ENCODE data around the gene LHFPL2. TPM values are rescaled to one million over a fixed set of nuclear protein-coding genes. Genes with fewer than 3 reads are reported as not detected.
A peak's percentile ranks its signal among the peaks of the same experiment; 100 is the strongest.

Gene LHFPL2
- total and polyA plus RNA-seq, 7 donors = 1.1 to 6.4 (median 3.6) TPM

- Histone ChIP-seq H3K27ac (no peak overlapping the region), H3K4me1 (no peaks in the 10 kb centered on the region)
These were observed 160.7 kb downstream of the LHFPL2 start for GRCh38 chr5:78487846-78488245.

GRCh38 chr5:78486218-78486617 lies 162.4 kb downstream of the LHFPL2 start:
- Histone ChIP-seq H3K36me3 (ENCODE audit: insufficient read depth in 1 of 2, low read depth in 1 of 2) (peaks cover 0 to 22% of the 10 kb centered on the region in 2 donors), H3K9me3 (no peaks in the 10 kb centered on the region), H3K27ac (no peak overlapping the region), H3K27me3 (ENCODE audit: insufficient read depth in 3 of 3, low read length in 2 of 3) (peaks cover 0 to 2% (median 0%) of the 10 kb centered on the region in 3 donors), H3K4me3 (no peak overlapping the region), H3K4me1 (no peaks in the 10 kb centered on the region)
- DNase-seq (no peak), ATAC-seq (no peak)
- TF ChIP-seq CTCF (IDR thresholded peaks at IDR 0.05) = no peak
- 71 to 82% (median 72%) methylated on average over 2 of the region's 2 CpGs for WGBS, 3 donors
- intact Hi-C loops (cut with DNase I) = no loop called here

More at GRCh38 chr5:78487846-78488245, 160.7 kb downstream of the LHFPL2 start:
- ATAC-seq = no peak
- no peak for DNase-seq
- Histone ChIP-seq H3K36me3 (ENCODE audit: insufficient read depth in 1 of 2, low read depth in 1 of 2) (peaks cover 0 to 17% of the 10 kb centered on the region in 2 donors), H3K4me3 (no peak overlapping the region), H3K27me3 (ENCODE audit: insufficient read depth in 3 of 3, low read length in 2 of 3) (peaks cover 0 to 2% (median 0%) of the 10 kb centered on the region in 3 donors), H3K9me3 (no peaks in the 10 kb centered on the region)
- no peak for TF ChIP-seq CTCF (IDR thresholded peaks at IDR 0.05)
- intact Hi-C loops (cut with DNase I) = no loop called here
- WGBS, 3 donors = 68 to 87% (median 77%) methylated on average over 4 of the region's 4 CpGs

GRCh38 chr5:78483809-78484521 lies 164.6 kb downstream of the LHFPL2 start:
- no peaks in the 10 kb centered on the region for H3K9me3 ChIP-seq
- no peak overlapping the region for H3K4me3 ChIP-seq
- DNase-seq (peak in 1 of 2 donors; percentile 23), ATAC-seq (peak in 2 of 4 donors; percentile 53)
- WGBS, 3 donors = 86 to 91% (median 90%) methylated on average over 3 of the region's 3 CpGs
- H3K36me3 ChIP-seq (ENCODE audit: insufficient read depth in 1 of 2, low read depth in 1 of 2) = peaks cover 0 to 21% of the 10 kb centered on the region in 2 donors
- H3K27ac ChIP-seq = no peak overlapping the region
- H3K4me1 ChIP-seq = no peaks in the 10 kb centered on the region
- H3K27me3 ChIP-seq (ENCODE audit: insufficient read depth in 3 of 3, low read length in 2 of 3) = peaks cover 0 to 2% (median 0%) of the 10 kb centered on the region in 3 donors
- TF ChIP-seq CTCF (IDR thresholded peaks at IDR 0.05) = no peak
- intact Hi-C loops (cut with DNase I) = no loop called here

- WGBS, 3 donors = 96 to 100% (median 98%) methylated on average over 1 of the region's 1 CpG
- H3K27ac ChIP-seq = no peak overlapping the region
- no peak overlapping the region for H3K4me3 ChIP-seq
- TF ChIP-seq CTCF (IDR thresholded peaks at IDR 0.05) = no peak
- no peaks in the 10 kb centered on the region for H3K9me3 ChIP-seq
- peaks cover 0 to 2% (median 0%) of the 10 kb centered on the region in 3 donors for H3K27me3 ChIP-seq (ENCODE audit: insufficient read depth in 3 of 3, low read length in 2 of 3)
- no peak for ATAC-seq
- no peak for DNase-seq
- H3K4me1 ChIP-seq = no peaks in the 10 kb centered on the region
- peaks cover 0 to 11% of the 10 kb centered on the region in 2 donors for H3K36me3 ChIP-seq (ENCODE audit: insufficient read depth in 1 of 2, low read depth in 1 of 2)
- intact Hi-C loops (cut with DNase I) = no loop called here
These were observed 165.6 kb downstream of the LHFPL2 start for GRCh38 chr5:78482948-78483347.
